SK-N-SH treated with all-trans-retinoic acid at 6 μM for 48 hours (cell line): ENCODE measurements around the gene ZNF444.
"Not testable (repeated sequence)": the region's sequence is repeated elsewhere in the genome, so short reads cannot be mapped to it uniquely, and the experiment has no call there.

Experiments used
- ATAC-seq: fragments of 200-7000 bp; cut with Tn5 transposase; 3 replicates; pipeline ENCODE4 v1.9.1; 2020; ENCODE audit warnings: mild to moderate bottlenecking, moderate library complexity
- ARNTL ChIP-seq: fragments of 450-650 bp; formaldehyde crosslinking; IDR thresholded peaks from 2 replicates; pipeline ENCODE4 v1.5.0; 2020; ENCODE audit warnings: low read depth, mild to moderate bottlenecking, moderate library complexity, borderline replicate concordance
- CREB5 ChIP-seq: fragments of 250-450 bp; sonication (Bioruptor Pico); IDR thresholded peaks from 2 replicates; pipeline ENCODE4 v1.5.1; 2020; ENCODE audit warnings: low read depth, mild to moderate bottlenecking, moderate library complexity
- CSRNP3 ChIP-seq: fragments of 250-450 bp; sonication (Bioruptor Pico); IDR thresholded peaks from 2 replicates; pipeline ENCODE4 v1.5.1; 2021; ENCODE audit warnings: mild to moderate bottlenecking, moderate library complexity
- ESRRG ChIP-seq: fragments of 250-450 bp; sonication (Bioruptor Pico); IDR thresholded peaks from 2 replicates; pipeline ENCODE4 v1.6.1; 2021; ENCODE audit warnings: mild to moderate bottlenecking
- PATZ1 ChIP-seq: fragments of 250-450 bp; sonication (Bioruptor Pico); IDR thresholded peaks from 2 replicates; pipeline ENCODE4 v1.8.0; 2020; ENCODE audit warnings: mild to moderate bottlenecking, moderate library complexity, borderline replicate concordance
- POU6F1 ChIP-seq: fragments of 250-450 bp; sonication (Bioruptor Pico); IDR thresholded peaks from 2 replicates; pipeline ENCODE4 v1.8.0; 2021; ENCODE audit warnings: low read depth, mild to moderate bottlenecking, moderate library complexity, borderline replicate concordance
- RARB ChIP-seq: fragments of 250-450 bp; sonication (Bioruptor Pico); IDR thresholded peaks from 2 replicates; pipeline ENCODE4 v1.8.0; 2021; ENCODE audit warnings: mild to moderate bottlenecking, moderate library complexity
- SNAI2 ChIP-seq: fragments of 250-450 bp; sonication (Bioruptor Pico); IDR thresholded peaks from 2 replicates; pipeline ENCODE4 v1.5.0; 2020; ENCODE audit warnings: mild to moderate bottlenecking, moderate library complexity
- TCF4 ChIP-seq: fragments of 250-450 bp; sonication (Bioruptor Pico); IDR thresholded peaks from 2 replicates; pipeline ENCODE4 v1.8.0; 2021; ENCODE audit warnings: mild to moderate bottlenecking, moderate library complexity, borderline replicate concordance
- TOX ChIP-seq: fragments of 250-450 bp; sonication (Bioruptor Pico); IDR thresholded peaks from 2 replicates; pipeline ENCODE4 v1.8.0; 2021; ENCODE audit warnings: mild to moderate bottlenecking, moderate library complexity, borderline replicate concordance
- TSHZ2 ChIP-seq: fragments of 250-450 bp; sonication (Bioruptor Pico); IDR thresholded peaks from 2 replicates; pipeline ENCODE4 v1.5.0; 2020; ENCODE audit warnings: mild to moderate bottlenecking, moderate library complexity
- ZC3H10 ChIP-seq: fragments of 250-450 bp; sonication (Bioruptor Pico); IDR thresholded peaks from 2 replicates; pipeline ENCODE4 v1.5.1; 2021; ENCODE audit warnings: mild to moderate bottlenecking, moderate library complexity
- ZFP3 ChIP-seq: fragments of 250-450 bp; sonication (Bioruptor Pico); IDR thresholded peaks from 2 replicates; pipeline ENCODE4 v1.5.0; 2020; ENCODE audit warnings: mild to moderate bottlenecking, moderate library complexity
- ZFP30 ChIP-seq: fragments of 450-650 bp; formaldehyde crosslinking; IDR thresholded peaks from 2 replicates; pipeline ENCODE4 v1.5.0; 2022; ENCODE audit warnings: mild to moderate bottlenecking, moderate library complexity
- ZNF565 ChIP-seq: fragments of 450-650 bp; formaldehyde crosslinking; conservative IDR thresholded peaks from 2 replicates; pipeline ENCODE4 v1.5.0; 2020; ENCODE audit warnings: low read depth, mild to moderate bottlenecking, moderate library complexity
- ZNF8 ChIP-seq: fragments of 450-650 bp; formaldehyde crosslinking; IDR thresholded peaks from 2 replicates; pipeline ENCODE4 v1.5.0; 2020; ENCODE audit warnings: mild to moderate bottlenecking, moderate library complexity

Gene ZNF444

GRCh38 chr19:56147307-56147706, 6.2 kb downstream of the ZNF444 start:
- no peak for TF ChIP-seq ZFP3 (CRISPR knock-in tag)
- TF ChIP-seq POU6F1 (CRISPR knock-in tag) = no peak
- TF ChIP-seq PATZ1 (CRISPR knock-in tag) = no peak
- no peak for TF ChIP-seq ZC3H10 (CRISPR knock-in tag)
- TF ChIP-seq CSRNP3 (CRISPR knock-in tag) = no peak
- ATAC-seq = no peak

GRCh38 chr19:56148096-56148495, 7.0 kb downstream of the ZNF444 start:
- ATAC-seq = no peak
- no peak for TF ChIP-seq ESRRG

GRCh38 chr19:56148955-56149655, 8.0 kb downstream of the ZNF444 start:
- not testable (repeated sequence) for ATAC-seq

- ATAC-seq = no peak
- TF ChIP-seq TCF4 (CRISPR knock-in tag) (no peak), ARNTL (CRISPR knock-in tag) (no peak), ZC3H10 (CRISPR knock-in tag) (no peak), ZNF8 (CRISPR knock-in tag) (no peak), ESRRG (no peak), TSHZ2 (CRISPR knock-in tag) (no peak), ZFP30 (CRISPR knock-in tag) (no peak), SNAI2 (CRISPR knock-in tag) (no peak), RARB (CRISPR knock-in tag) (no peak), TOX (no peak), CREB5 (CRISPR knock-in tag) (no peak)
Measured at GRCh38 chr19:56149656-56150038, 8.6 kb downstream of the ZNF444 start.

GRCh38 chr19:56150358-56150757, 9.3 kb downstream of the ZNF444 start:
- no peak for TF ChIP-seq CSRNP3 (CRISPR knock-in tag)
- no peak for TF ChIP-seq TSHZ2 (CRISPR knock-in tag)
- TF ChIP-seq ZNF565 (CRISPR knock-in tag) = no peak
- no peak for TF ChIP-seq CREB5 (CRISPR knock-in tag)
- TF ChIP-seq ZNF8 (CRISPR knock-in tag) = no peak
- TF ChIP-seq ZFP3 (CRISPR knock-in tag) = no peak
- ATAC-seq = no peak
